ENCODE data around the gene COX4I2.
"Not testable (repeated sequence)": the region's sequence is repeated elsewhere in the genome, so short reads cannot be mapped to it uniquely, and the experiment has no call there.

Gene COX4I2

DNA sequence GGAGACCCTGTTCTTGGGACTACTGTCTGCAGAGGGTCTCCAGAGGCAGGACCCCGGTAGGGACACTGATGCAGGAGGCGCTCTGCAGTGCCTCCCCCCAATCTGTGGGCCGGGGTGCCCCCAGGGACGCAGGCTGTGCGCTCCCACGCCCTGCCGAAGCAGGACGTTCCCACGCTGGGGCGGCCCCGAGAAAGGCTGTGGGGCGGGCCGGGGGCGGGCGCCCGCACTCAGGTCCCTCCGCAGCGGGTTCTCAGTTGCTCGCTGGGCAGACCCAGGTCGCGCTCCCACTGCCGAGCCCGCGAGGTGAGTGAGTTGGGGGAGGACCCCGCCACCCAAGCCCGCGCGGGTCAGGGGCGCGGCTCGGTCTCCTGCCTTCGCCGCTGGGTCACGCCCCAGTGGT, at the start of gene COX4I2:
Gene COX4I2, plus strand, starts transcription at position 253 of the 400 bp plus-strand sequence. CDS start 1,106 bp downstream, outside the sequence.
- DNase-seq (ENCODE audit: low read depth): no peak

DNA sequence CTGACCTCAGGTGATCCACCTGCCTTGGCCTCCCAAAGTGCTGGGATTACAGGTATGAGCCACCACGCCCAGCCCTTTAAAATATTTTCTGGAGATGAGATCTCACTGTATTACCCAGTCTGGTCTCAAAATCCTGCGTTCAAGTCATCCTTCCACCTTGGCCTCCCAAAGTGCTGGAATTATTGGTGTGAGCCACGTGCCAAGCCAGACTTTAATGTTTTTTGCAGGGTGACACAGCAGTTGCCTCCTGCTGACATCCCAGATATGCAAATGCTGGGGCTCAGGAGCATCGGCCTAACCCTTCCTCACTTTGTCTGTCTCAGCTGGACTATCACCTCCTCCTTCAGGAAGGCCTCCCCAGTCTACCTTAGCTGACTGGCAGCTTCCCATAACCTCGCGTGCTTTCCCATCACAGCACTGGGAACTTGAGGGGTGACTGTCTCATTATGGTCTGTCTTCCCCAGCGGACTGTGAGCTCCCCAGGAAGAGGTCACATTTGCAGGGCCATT, 46.9 kb upstream of the COX4I2 start:
- no peak for DNase-seq (ENCODE audit: low read depth)

DNA sequence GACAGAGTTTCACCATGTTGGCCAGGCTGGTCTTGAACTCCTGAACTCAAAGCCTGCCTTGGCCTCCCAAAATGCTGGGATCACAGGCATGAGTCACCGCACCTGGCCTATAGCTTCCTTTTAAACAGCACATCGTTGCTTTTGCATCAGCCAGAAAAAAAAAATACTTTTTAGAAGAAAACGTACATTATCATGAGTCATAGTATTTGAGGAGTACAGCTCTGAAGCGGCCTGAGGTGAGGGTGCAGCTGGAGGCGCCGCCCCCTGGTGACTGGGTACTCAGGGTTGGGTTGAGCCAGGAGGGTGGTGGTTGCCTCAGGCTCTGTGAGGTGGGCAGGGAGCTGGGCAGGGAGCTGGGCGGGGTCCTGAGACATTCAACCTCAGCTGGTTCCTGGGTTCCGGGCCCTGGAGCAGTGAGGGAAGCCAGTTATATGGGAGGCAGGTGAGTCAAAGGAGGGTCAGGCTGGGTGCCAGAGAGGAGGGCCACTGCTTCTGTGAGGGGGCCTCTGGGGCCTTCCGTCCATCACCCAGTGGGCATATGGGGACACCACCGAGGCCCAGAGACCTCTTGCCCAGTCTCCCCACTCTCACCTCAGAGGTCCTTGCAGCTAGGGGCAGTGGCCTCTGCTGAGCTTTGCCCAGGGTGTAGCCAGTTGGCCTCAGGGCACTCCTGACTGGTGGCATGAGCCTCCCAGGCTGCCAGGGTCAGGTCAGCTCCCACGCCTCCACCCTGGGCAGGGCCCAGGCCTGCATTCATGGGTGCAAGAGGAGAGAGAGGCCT, 44.3 kb upstream of the COX4I2 start:
- DNase-seq (ENCODE audit: low read depth): peak; percentile 68

DNA sequence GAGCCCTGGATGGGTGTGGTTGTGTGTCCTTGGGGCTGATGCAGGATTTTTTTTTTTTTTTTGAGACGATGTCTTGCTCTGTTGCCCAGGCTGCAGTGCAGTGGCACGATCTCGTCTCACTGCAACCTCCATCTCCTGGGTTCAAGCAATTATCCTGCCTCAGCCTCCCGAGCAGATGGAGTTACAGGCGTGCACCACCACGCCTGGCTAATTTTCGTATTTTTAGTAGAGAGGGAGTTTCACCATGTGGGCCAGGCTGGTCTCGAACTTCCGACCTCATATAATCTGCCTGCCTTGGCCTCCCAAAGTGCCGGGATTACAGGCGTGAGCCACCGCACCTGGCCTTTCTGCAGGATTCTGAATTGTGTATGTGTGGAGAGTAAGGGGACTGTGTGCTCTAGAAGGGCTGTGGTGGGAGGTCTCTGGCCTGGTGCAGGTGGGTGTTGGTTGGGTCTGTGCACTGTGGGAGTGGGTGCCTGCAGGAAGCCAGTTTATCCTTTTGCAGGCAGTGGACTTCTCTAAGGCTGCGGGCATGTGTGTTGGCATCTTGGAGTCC, 43.6 kb upstream of the COX4I2 start:
- DNase-seq (ENCODE audit: low read depth): no peak

DNA sequence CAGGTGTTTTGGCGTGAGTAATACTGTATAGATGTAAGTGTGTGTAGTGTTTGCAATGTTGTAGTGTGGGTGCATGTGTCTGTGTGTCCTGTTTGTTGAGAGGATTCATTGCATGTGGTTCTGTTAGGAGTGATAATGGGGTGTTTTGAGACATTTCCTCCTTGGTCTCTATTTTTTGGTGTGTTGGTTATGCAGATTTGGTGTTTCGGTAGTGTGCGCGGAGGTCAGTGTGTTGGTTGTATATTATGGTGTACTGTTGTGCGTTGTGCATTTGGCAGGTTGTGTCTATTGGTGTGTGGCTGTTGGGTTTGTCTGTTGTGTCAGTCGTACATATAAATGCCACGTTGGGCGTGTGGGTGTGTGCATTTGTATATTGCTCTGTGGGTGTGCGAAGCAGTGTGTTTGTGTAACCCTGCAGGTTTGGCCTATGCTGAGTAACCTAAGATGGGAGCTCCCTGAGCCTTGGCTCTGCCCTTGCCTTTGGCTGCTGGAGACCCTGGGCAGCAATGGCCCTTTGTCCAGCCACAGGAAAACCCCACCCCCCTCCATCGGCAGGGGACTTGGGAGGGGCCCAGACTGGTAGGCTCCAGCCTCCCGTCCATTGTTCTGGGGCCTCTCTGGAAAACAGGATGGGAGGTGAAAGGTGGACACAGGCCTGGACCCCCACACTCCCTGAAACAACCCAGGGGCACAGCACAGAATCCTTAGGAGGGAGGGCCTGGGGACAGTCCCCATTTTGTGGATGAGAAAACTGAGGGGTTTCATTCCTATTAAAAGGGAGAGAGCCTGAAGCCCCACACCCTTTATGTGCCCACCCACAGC, 42.9 kb upstream of the COX4I2 start:
- DNase-seq (ENCODE audit: low read depth): no peak

DNA sequence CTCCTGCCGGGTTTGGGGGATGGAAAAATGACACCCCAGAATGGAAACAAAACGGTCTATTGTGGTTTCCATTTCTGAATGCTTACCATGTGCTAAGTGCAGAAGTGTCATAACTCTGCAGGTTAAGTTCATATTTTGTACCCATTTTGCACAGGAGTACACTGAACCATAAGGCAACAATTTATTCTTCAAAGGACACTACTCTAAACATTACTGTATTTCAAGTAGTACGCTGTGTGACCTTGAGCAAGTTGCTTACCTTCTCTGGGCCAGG, 42.4 kb upstream of the COX4I2 start:
- DNase-seq (ENCODE audit: low read depth): no peak

DNA sequence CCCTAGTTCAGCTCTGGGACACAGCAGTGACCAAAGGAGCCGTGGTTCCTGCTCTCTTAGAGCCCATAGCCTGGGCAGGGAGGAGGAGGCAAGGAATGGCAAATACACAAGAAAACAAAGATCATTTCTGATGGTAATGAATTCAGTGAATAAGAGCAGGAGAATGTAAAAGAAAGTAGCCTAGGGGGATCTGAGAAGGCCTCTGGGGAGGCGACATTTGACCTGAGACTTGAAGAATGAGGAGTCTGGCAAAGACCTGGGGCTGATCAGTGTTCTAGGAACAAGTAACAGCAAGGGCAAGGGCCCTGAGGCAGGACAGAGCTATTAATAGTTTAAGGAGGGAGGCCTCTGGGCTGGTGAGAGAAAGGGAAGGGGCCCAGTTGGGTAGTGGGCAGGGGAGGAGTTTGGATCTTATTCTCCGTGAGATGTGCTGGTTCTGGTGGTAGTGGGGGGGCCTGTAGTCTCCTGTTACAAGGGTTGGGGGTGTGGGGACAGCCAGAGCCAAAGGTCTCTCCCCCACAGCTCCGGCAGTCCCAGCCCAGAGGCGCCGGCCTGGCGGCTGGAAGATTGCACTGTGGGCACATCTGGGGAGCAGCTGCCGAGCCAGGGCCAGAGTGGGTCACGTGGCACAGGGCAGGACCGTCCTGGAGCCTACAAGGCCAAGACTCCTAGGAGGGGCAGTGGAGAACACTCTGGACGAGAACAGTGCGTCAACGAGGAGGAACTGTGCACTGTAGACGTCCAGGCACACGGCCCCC, 41.9 kb upstream of the COX4I2 start:
- no peak for DNase-seq (ENCODE audit: low read depth)

DNA sequence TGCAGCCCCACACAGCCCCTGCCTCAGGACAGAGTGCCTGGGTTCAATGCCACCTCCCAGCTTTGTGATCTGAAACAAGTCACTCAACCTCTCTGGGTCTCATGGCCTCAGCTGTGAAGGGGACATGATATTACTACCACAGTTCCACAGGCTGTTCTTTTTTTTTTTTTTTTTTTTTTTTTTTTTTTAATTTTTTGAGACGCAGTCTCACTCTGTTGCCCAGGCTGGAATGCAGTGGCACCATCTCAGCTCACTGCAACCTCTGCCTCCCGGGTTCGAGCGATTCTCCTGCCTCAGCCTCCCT, 41.3 kb upstream of the COX4I2 start:
- DNase-seq (ENCODE audit: low read depth): not testable (repeated sequence)

DNA sequence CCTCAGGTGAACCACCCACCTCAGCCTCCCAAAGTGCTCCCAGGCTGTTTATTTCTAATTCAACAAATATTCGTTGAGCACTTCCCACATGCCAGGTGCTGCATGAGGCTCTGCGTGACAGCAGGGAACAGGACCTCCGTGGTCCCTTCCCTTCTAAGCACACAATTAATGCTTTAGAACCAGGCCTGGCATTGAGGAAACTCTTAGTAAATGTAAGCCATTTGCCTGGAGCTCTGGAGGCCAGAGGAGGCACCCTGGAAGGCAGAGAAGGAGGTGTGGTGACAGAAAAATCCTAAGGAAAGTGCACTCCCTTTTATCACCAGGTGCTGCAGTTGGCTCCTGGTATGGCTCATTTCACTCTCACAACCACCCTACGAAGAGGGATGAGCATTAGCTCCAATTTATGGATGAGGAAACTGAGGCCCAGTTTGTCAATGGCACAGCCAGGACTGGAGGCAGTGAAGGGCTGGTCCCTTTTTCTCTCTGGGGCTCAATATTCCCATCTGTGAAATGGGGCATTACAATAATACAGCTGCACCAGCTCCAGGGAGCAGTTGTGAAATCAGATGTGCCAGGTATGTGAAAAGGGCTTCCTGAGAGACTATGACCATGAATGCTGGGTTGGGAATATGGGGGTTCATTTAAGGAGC, 40.8 kb upstream of the COX4I2 start:
- DNase-seq (ENCODE audit: low read depth): no peak

DNA sequence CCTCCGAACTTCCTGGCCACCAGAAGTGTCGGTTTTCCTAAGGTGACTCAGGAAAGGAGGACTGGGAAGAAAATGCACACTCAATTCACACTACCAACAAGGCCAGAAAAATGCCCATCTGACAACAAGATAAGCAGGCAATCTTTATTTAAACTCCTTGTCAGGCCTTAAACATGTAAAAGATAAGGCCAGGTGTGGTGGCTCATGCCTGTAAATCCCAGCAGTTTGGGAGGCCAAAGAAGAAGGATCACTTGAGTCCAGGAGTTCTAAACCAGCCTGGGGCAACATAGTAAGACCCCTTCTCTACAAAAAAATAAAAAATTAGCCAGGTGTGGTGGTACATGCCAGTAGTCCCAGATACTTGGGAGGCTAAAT, 40.2 kb upstream of the COX4I2 start:
- no peak for DNase-seq (ENCODE audit: low read depth)

DNA sequence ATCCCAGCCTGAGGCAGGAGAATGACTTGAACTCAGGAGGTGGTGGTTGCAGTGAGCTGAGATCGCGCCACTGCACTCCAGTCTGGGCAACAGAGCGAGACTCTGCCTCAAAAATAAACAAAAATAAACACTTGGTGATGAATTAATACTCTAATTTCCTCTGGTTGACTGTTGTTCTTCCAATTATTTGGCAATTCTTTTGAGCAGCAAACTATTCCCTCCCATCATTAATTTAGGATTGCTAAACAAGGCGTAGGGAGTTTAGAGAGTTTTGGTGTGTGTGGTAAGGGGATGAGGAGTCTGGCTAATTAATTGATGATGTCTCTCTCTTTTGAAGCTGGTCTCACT, 35.3 kb upstream of the COX4I2 start:
- no peak for DNase-seq (ENCODE audit: low read depth)

DNA sequence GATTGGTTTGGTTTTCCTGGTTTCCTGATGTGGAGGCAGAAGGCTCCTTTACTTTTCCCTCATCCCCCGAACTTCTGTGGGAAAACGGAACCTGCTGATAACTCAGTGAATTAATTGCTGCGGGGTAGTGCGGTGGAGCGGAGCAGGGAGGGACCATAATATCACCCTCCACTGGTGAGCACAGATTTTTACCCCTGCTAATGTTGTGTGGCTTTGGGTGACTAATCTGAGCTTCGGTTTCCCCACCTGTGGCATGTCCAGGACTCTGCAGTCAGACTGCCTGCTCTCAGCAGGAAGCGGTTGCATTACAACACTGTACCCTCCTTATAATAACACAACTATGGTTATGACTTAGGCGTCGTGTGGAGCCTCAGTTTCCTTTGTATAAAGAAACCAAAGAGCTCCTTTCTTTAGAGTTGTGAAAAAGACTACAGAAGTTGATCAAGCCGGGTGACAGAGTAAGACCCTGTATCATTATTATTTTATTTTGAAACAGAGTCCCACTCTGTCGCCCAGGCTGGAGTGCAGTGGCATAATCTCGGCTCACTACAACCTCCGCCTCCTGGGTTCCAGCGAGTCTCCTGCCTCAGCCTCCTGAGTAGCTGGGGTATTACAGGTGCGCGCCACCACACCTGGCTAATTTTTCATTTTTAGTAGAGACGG, 34.8 kb upstream of the COX4I2 start:
- no peak for DNase-seq (ENCODE audit: low read depth)

DNA sequence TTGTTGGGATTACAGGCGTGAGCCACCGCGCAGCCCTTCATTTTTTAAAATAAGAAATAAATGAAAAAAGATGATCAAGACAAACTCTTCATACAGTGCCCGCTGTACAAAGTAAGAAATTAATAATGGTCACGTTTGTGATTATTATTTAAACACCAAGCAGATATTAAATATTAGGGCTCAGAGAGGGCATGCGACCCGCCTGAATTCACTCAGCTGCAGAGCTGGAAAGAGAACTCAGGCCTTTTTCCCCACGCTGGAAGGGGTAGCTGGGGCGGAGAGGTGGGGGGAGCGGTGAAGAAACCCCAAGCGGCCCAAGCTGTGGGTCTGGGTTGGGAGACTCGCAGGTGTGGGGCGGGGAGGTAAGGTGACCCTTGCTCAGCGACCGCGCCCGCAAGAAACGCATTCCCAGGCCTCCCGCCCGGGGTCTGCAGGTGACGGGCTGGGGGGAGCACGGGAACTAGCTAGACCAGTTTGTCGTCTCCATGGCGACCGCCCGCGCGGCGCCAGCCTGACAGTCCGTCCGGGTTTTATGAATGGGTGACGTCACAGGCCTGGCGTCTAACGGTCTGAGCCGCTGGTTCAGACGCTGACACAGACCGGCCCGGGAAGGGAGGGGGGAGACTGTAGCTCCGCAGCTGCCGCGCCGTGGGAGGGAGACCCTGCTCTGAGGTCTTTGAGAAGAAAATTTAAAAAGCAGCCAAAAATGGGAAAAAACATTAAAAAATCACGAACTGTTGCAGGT, 33.7 kb upstream of the COX4I2 start:
- DNase-seq (ENCODE audit: low read depth): peak; percentile 87

DNA sequence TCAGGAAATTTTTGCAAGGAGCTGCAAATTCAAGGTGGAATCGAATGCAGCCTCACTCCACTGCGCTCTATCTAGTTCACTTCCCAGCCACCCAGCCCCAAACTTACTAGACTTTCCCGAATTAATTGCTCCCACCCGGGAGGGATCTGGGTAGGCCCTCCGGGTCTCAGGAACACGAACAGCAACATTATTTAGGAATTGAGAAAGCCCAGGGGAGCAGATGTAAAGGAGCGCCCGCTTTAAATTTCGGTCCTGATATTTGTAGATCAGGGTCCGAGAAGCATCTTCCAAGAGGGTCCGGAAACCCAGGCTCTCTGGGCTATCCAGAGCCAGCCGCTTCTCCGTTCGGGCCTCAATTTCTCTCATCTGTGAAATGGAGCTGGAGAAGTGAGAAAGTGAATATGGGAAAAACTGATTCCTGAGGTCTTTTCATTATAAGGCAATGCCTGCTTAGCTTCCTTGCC, 33.1 kb upstream of the COX4I2 start:
- DNase-seq (ENCODE audit: low read depth): no peak

DNA sequence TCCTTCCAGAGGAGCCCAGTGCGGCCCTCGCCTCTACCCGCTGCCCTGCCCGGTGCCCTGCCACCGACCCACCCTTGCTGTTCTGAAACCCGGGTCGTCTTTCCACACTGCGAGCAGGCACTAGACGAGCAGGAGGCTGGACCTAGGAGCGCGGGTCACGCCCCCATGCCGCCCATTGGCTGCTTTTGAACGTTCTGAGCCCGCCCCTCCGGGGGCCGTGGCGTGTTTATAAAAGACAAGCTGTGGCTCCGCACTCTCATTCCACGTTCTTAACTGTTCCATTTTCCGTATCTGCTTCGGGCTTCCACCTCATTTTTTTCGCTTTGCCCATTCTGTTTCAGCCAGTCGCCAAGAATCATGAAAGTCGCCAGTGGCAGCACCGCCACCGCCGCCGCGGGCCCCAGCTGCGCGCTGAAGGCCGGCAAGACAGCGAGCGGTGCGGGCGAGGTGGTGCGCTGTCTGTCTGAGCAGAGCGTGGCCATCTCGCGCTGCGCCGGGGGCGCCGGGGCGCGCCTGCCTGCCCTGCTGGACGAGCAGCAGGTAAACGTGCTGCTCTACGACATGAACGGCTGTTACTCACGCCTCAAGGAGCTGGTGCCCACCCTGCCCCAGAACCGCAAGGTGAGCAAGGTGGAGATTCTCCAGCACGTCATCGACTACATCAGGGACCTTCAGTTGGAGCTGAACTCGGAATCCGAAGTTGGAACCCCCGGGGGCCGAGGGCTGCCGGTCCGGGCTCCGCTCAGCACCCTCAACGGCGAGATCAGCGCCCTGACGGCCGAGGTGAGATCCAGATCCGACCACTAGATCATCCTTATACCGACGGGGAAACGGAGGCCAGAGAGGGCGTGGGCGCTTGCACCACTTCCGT, 32.4 kb upstream of the COX4I2 start, which contains the start of gene ID1:
Gene ID1, plus strand, starts transcription at position 259 of the 871 bp plus-strand sequence. Its CDS starts 99 bp downstream, at position 358.
- DNase-seq (ENCODE audit: low read depth): peak; percentile 90

DNA sequence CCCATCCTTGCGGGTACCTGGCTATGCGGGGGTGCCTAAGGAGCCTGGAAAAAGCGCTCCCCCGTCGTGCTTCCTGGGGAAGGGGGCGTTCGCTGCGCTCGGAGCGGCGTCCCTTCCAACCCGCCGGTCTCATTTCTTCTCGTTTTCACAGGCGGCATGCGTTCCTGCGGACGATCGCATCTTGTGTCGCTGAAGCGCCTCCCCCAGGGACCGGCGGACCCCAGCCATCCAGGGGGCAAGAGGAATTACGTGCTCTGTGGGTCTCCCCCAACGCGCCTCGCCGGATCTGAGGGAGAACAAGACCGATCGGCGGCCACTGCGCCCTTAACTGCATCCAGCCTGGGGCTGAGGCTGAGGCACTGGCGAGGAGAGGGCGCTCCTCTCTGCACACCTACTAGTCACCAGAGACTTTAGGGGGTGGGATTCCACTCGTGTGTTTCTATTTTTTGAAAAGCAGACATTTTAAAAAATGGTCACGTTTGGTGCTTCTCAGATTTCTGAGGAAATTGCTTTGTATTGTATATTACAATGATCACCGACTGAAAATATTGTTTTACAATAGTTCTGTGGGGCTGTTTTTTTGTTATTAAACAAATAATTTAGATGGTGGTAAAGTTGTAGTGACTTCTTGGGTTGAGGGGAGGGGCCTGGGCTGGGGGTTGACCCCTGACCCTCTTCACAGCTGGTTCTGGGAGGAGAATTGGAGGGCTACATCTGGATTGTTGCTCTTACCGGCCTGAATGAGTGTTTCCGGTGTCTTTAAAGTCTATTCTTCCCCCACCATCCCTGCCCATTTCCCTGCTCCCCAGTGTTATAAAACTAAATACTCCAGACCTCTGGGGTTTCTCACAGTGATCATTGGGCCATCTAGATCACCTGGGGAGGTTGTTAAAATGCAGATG, 31.6 kb upstream of the COX4I2 start:
- DNase-seq (ENCODE audit: low read depth): no peak

DNA sequence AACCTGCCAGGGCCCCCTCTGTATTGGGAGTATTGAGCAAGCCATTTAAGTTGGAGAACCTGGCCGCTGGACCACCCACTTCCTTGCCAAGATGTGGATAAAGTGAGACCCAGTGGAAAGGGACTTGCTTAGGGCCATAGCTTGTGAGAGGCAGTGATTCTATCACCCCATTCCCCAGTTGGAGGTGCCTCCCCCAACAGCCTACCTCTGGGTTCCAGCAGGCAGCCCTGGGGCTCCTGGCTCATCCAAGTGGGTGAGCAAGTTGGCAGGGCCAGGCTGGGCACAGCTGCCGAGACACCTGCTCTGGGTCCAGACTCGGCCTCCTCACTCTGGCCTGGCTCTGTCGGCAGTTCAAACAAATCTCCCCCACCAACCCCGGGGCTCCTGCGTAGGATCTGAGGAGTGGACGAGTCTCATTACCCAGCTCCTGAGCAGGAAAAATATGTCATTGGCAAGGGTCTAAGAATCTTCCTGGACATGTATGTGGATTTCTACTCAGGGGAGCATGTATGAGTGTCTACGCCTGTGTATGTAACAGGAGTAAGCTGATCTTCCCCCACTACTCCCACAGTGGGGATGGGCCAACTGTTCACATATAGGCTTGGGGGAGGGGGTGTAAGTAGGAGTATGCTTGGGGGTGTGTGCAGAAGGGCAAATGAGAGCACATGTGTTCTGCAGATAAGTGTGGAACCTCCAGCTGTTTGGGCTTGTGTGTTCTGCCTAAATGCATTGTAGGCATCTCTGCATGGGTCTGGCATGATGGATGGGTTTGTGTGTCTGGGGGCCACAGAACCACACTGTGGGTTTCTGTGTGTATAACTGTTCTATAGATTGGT, 30.7 kb upstream of the COX4I2 start:
- no peak for DNase-seq (ENCODE audit: low read depth)

All from HS-27A (cell line).